ENCODE measurements around the gene PFDN1.

PFDN1 gene

GRCh38 chr5:140298183-140298601, 4.7 kb downstream of the PFDN1 start:
- DNase-seq (ENCODE audit: low read depth in 2 of 2, low spot score in 1 of 2), result no peak

- DNase-seq (ENCODE audit: low read depth in 2 of 2, low spot score in 1 of 2), result no peak
Observed at GRCh38 chr5:140297283-140297682, 5.6 kb downstream of the PFDN1 start.

GRCh38 chr5:140296289-140296688, 6.6 kb downstream of the PFDN1 start:
- DNase-seq (ENCODE audit: low read depth in 2 of 2, low spot score in 1 of 2), result no peak

GRCh38 chr5:140295414-140295813, 7.5 kb downstream of the PFDN1 start:
- no peak for DNase-seq (ENCODE audit: low read depth in 2 of 2, low spot score in 1 of 2)

- DNase-seq (ENCODE audit: low read depth in 2 of 2, low spot score in 1 of 2), result no peak
Observed at GRCh38 chr5:140294753-140295152, 8.1 kb downstream of the PFDN1 start.

GRCh38 chr5:140293849-140294100, 9.1 kb downstream of the PFDN1 start:
- no peak for DNase-seq (ENCODE audit: low read depth in 2 of 2, low spot score in 1 of 2)

GRCh38 chr5:140293091-140293848, 9.6 kb downstream of the PFDN1 start:
- no peak for DNase-seq (ENCODE audit: low read depth in 2 of 2, low spot score in 1 of 2)

- no peak for DNase-seq (ENCODE audit: low read depth in 2 of 2, low spot score in 1 of 2)
Observed at GRCh38 chr5:140292212-140293036, 10.5 kb downstream of the PFDN1 start.

- DNase-seq (ENCODE audit: low read depth in 2 of 2, low spot score in 1 of 2), result no peak
Observed at GRCh38 chr5:140287801-140288521, 14.9 kb downstream of the PFDN1 start.

GRCh38 chr5:140286424-140286823, 16.5 kb downstream of the PFDN1 start:
- no peak for DNase-seq (ENCODE audit: low read depth in 2 of 2, low spot score in 1 of 2)

- DNase-seq (ENCODE audit: low read depth in 2 of 2, low spot score in 1 of 2), result no peak
Observed at GRCh38 chr5:140284013-140284412, 18.9 kb downstream of the PFDN1 start.

- no peak for DNase-seq (ENCODE audit: low read depth in 2 of 2, low spot score in 1 of 2)
Observed at GRCh38 chr5:140282266-140282665, 20.6 kb downstream of the PFDN1 start.

GRCh38 chr5:140275837-140276236, 27.1 kb downstream of the PFDN1 start:
- DNase-seq (ENCODE audit: low read depth in 2 of 2, low spot score in 1 of 2), result no peak

GRCh38 chr5:140273401-140273877, 29.5 kb downstream of the PFDN1 start:
- DNase-seq (ENCODE audit: low read depth in 2 of 2, low spot score in 1 of 2), result no peak

- no peak for DNase-seq (ENCODE audit: low read depth in 2 of 2, low spot score in 1 of 2)
Observed at GRCh38 chr5:140270008-140270407, 32.9 kb downstream of the PFDN1 start.

- no peak for DNase-seq (ENCODE audit: low read depth in 2 of 2, low spot score in 1 of 2)
Observed at GRCh38 chr5:140267559-140268018, 35.3 kb downstream of the PFDN1 start.

GRCh38 chr5:140267201-140267540, 35.7 kb downstream of the PFDN1 start:
- DNase-seq (ENCODE audit: low read depth in 2 of 2, low spot score in 1 of 2), result no peak

- no peak for DNase-seq (ENCODE audit: low read depth in 2 of 2, low spot score in 1 of 2)
Observed at GRCh38 chr5:140266471-140267200, 36.3 kb downstream of the PFDN1 start.

- DNase-seq (ENCODE audit: low read depth in 2 of 2, low spot score in 1 of 2), result no peak
Observed at GRCh38 chr5:140265845-140266244, 37.1 kb downstream of the PFDN1 start.

GRCh38 chr5:140262839-140263238, 40.1 kb downstream of the PFDN1 start:
- no peak for DNase-seq (ENCODE audit: low read depth in 2 of 2, low spot score in 1 of 2)

GRCh38 chr5:140262221-140262620, 40.7 kb downstream of the PFDN1 start:
- DNase-seq (ENCODE audit: low read depth in 2 of 2, low spot score in 1 of 2), result no peak

All from stimulated activated CD8-positive, alpha-beta memory T cell treated with anti-CD3 and anti-CD28 coated beads, Interleukin-4, amount 100 ng/mL, for 1 hour (primary cell).